AG10803 (cell line): ENCODE results near the gene CEP55.

Source experiments
- DNase-seq: peaks from one replicate; pipeline ENCODE4 v3.0.0; 2010; ENCODE audit warnings: low read depth
- H3K4me3 ChIP-seq: 2 replicates; pipeline ENCODE4 v1.5.1; 2011; ENCODE audit warnings: mild to moderate bottlenecking, low read length, control low read depth
- CTCF ChIP-seq: conservative IDR thresholded peaks from 2 replicates; pipeline ENCODE4 v1.5.1; 2011; ENCODE audit warnings: mild to moderate bottlenecking, low read length, control low read depth, inconsistent platforms

CEP55 gene

GRCh38 chr10:93471110-93471651 is 25.2 kb upstream of the CEP55 start:
- no peak overlapping the region for H3K4me3 ChIP-seq
- TF ChIP-seq CTCF = no peak
- DNase-seq = peak; percentile 97

- H3K4me3 ChIP-seq = no peak overlapping the region
- DNase-seq = no peak
- no peak for TF ChIP-seq CTCF
Observed at GRCh38 chr10:93473161-93473560, 23.3 kb upstream of the CEP55 start.

- H3K4me3 ChIP-seq = no peak overlapping the region
- DNase-seq = no peak
- TF ChIP-seq CTCF = no peak
Observed at GRCh38 chr10:93473804-93474472, 22.5 kb upstream of the CEP55 start.

- H3K4me3 ChIP-seq = no peak overlapping the region
- no peak for TF ChIP-seq CTCF
- DNase-seq = no peak
Observed at GRCh38 chr10:93475227-93475626, 21.2 kb upstream of the CEP55 start.

GRCh38 chr10:93475871-93476270 is 20.5 kb upstream of the CEP55 start:
- peak; percentile 61 for DNase-seq

GRCh38 chr10:93476756-93477155 is 19.7 kb upstream of the CEP55 start:
- no peak for TF ChIP-seq CTCF
- H3K4me3 ChIP-seq = no peak overlapping the region
- peak; percentile 75 for DNase-seq

More at GRCh38 chr10:93475871-93476270, 20.5 kb upstream of the CEP55 start:
- H3K4me3 ChIP-seq = no peak overlapping the region
- TF ChIP-seq CTCF = no peak

GRCh38 chr10:93478873-93479272 is 17.5 kb upstream of the CEP55 start:
- H3K4me3 ChIP-seq = peak overlapping the region; percentile 77
- no peak for DNase-seq
- no peak for TF ChIP-seq CTCF
